Parathyroid adenoma (tissue), 2 donors: Measurements from ENCODE around the gene SPRYD3.
A peak's percentile ranks its signal among the peaks of the same experiment; 100 is the strongest.

Experiments
- H2AFZ ChIP-seq: fragments of 300-600 bp; sonication (generic); one replicate; pipeline ENCODE4 v1.7.0; 2017; ENCODE audit warnings: antibody characterized with exemption, mild to moderate bottlenecking
- H3K27ac ChIP-seq: fragments of 300-600 bp; sonication (generic); one replicate; pipeline ENCODE4 v1.7.0; 2017
- H3K27me3 ChIP-seq: fragments of 300-600 bp; sonication (generic); one replicate; pipeline ENCODE4 v1.7.0; 2017; ENCODE audit warnings: low read length; ENCODE audit not compliant: control insufficient read depth, insufficient read depth
- H3K36me3 ChIP-seq: fragments of 300-600 bp; sonication (generic); one replicate; pipeline ENCODE4 v1.7.0; 2017; ENCODE audit warnings: low read length; ENCODE audit not compliant: control insufficient read depth, insufficient read depth
- H3K4me1 ChIP-seq: fragments of 300-600 bp; sonication (generic); one replicate; pipeline ENCODE4 v1.7.0; 2017; ENCODE audit warnings: control low read depth
- H3K4me2 ChIP-seq: fragments of 300-600 bp; sonication (generic); one replicate; pipeline ENCODE4 v1.7.0; 2017; ENCODE audit warnings: low read length
- H3K4me3 ChIP-seq: fragments of 300-600 bp; sonication (generic); one replicate; pipeline ENCODE4 v1.7.0; 2017; ENCODE audit warnings: low read depth, low read length
- H3K79me2 ChIP-seq: fragments of 300-600 bp; sonication (generic); one replicate; pipeline ENCODE4 v1.7.0; 2017; ENCODE audit warnings: control low read depth
- H3K9ac ChIP-seq: fragments of 300-600 bp; sonication (generic); one replicate; pipeline ENCODE4 v1.7.0; 2017; ENCODE audit warnings: mild to moderate bottlenecking
- H3K9me3 ChIP-seq: fragments of 300-600 bp; sonication (generic); one replicate; pipeline ENCODE4 v1.7.0; 2017; ENCODE audit warnings: low read length; ENCODE audit not compliant: control insufficient read depth
- TF ChIP-seq, protein P1 (sequence below): fragments of 300-600 bp; sonication (generic); IDR thresholded peaks from one replicate; pipeline ENCODE4 v1.7.0; 2017; ENCODE audit warnings: antibody characterized with exemption, mild to moderate bottlenecking
- donor health status: primary hyperparathyroidism.

SPRYD3 gene

DNA sequence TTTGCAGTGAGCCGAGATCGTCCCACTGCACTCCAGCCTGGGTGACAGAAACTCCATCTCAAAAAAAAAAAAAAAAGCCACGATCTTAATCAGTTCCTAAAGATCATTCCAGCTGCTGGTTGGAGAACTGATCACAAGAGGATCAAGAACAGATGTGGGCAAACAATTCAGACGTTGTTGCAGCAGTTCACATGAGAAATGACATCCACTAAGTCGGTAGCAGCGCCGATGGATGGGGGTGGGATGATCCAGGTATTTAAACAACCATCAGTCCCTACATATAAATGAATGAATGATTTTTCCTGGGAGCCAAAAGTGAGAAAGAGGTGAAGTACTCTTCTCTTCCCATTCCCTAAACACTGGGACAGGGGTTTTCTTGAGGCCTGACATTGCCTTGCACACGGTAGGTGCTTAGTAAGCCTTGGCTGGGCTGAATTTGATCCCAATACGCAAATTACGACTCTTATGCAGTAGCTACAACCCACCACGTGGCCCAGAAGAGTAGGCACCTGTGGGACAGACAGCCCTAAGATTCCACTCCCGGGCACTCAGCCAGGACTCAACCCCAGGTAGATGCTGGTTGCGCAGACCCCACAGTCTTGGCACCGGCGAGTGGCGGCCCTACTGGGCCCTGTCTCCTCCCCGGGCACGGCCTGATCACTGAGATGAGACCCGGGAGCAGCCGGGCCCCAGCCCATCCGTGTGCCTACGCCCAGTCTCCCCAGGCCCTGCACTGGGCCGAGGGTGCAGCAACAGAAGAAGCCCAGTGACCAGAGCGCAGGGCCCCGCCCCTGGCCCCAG, 565 bp downstream of the SPRYD3 start:
- peak overlapping the region; percentile 55 for H3K9ac ChIP-seq
- peak overlapping the region; percentile 87 for H2AFZ ChIP-seq
- H3K36me3 ChIP-seq = no peaks in the 10 kb centered on the region
- H3K4me1 ChIP-seq = peaks cover 7% of the 10 kb centered on the region
- H3K27ac ChIP-seq = peak overlapping the region; percentile 80
- H3K9me3 ChIP-seq = no peaks in the 10 kb centered on the region
- peak overlapping the region; percentile 62 for H3K4me3 ChIP-seq
- H3K4me2 ChIP-seq = peak overlapping the region; percentile 80
- TF ChIP-seq, protein P1, sequence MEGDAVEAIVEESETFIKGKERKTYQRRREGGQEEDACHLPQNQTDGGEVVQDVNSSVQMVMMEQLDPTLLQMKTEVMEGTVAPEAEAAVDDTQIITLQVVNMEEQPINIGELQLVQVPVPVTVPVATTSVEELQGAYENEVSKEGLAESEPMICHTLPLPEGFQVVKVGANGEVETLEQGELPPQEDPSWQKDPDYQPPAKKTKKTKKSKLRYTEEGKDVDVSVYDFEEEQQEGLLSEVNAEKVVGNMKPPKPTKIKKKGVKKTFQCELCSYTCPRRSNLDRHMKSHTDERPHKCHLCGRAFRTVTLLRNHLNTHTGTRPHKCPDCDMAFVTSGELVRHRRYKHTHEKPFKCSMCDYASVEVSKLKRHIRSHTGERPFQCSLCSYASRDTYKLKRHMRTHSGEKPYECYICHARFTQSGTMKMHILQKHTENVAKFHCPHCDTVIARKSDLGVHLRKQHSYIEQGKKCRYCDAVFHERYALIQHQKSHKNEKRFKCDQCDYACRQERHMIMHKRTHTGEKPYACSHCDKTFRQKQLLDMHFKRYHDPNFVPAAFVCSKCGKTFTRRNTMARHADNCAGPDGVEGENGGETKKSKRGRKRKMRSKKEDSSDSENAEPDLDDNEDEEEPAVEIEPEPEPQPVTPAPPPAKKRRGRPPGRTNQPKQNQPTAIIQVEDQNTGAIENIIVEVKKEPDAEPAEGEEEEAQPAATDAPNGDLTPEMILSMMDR = no peak
- no peaks in the 10 kb centered on the region for H3K27me3 ChIP-seq
- H3K79me2 ChIP-seq = no peaks in the 10 kb centered on the region

DNA sequence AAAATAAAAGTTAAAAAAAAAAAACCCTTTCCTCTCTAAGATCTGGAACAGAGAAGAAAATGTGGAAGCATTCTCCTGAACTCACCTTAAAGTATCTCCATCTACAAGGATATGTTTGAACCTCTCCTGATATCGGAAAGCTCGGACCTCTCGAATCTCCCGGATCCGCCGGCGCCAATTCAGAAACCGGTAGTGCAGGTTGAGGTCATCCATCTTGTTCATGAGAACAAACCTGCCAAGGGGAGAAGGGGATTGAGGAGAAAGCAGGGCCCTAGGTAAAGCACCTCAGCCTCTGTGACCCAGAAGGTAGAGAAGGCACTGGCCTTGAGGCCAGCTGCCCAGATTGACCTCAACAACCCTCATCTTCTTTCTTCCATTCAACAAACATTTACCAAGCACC, 2.2 kb downstream of the SPRYD3 start:
- Histone ChIP-seq H3K4me3 (no peak overlapping the region), H3K27ac (no peak overlapping the region), H3K79me2 (no peaks in the 10 kb centered on the region), H3K9me3 (no peaks in the 10 kb centered on the region), H3K4me2 (no peak overlapping the region), H3K36me3 (no peaks in the 10 kb centered on the region), H3K4me1 (peaks cover 7% of the 10 kb centered on the region), H3K9ac (no peak overlapping the region), H3K27me3 (no peaks in the 10 kb centered on the region), H2AFZ (no peak overlapping the region)
- TF ChIP-seq, protein P1 = no peak

DNA sequence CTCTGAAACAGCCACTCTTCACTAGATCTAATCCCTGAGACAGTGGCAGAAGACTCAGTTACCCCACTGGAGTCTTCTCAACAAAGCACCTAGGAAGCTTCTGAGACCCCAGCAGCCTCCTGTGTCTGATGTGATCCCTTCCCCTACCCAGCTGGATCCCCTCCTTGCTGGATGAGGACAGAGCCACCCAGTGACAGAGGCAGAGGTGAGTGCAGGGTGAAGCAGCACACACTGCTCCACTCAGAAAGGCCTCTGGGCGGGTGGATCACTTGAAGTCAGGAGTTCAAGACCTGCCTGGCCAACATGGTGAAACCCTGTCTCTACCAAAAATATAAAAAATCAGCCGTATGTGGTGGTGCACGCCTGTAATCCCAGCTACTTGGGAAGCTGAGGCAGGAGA, 2.7 kb downstream of the SPRYD3 start:
- no peaks in the 10 kb centered on the region for H3K36me3 ChIP-seq
- H3K9ac ChIP-seq = no peak overlapping the region
- peaks cover 7% of the 10 kb centered on the region for H3K4me1 ChIP-seq
- no peak overlapping the region for H2AFZ ChIP-seq
- H3K4me2 ChIP-seq = no peak overlapping the region
- H3K79me2 ChIP-seq = no peaks in the 10 kb centered on the region
- H3K4me3 ChIP-seq = no peak overlapping the region
- TF ChIP-seq, protein P1 = no peak
- no peaks in the 10 kb centered on the region for H3K27me3 ChIP-seq
- H3K9me3 ChIP-seq = no peaks in the 10 kb centered on the region
- no peak overlapping the region for H3K27ac ChIP-seq

DNA sequence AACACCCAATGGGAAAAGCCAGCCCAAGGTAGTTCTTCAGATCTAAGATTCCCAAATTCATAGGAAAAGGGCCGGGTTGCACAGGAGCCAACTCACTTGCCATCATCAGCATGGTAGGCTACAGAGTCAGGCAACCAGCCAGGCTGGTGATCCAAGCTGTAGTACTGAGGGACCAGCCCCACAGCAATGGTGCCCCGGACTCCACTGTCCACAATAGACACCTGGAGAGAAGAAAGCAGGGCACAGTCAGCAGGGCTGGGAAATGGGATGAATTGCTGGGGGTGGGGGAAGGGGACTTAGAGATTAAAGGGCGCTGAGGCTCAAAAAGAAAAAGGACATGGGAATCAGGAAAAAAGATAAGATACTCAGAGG, 4.2 kb downstream of the SPRYD3 start:
- Histone ChIP-seq H3K36me3 (no peaks in the 10 kb centered on the region), H3K27ac (no peak overlapping the region), H3K4me1 (peaks cover 7% of the 10 kb centered on the region)

More for the DNA sequence above, 4.2 kb downstream of the SPRYD3 start:
- Histone ChIP-seq H3K9me3 (no peaks in the 10 kb centered on the region), H2AFZ (no peak overlapping the region), H3K4me2 (no peak overlapping the region), H3K27me3 (no peaks in the 10 kb centered on the region), H3K4me3 (no peak overlapping the region), H3K79me2 (no peaks in the 10 kb centered on the region), H3K9ac (no peak overlapping the region)
- TF ChIP-seq, protein P1 = no peak
